OCI-LY1 (cell line): Measurements from ENCODE around the gene MACROD2.

Experiments
- H2AFZ ChIP-seq: fragments of 200-600 bp; sonication (generic), shearing (Covaris generic); 2 replicates; pipeline ENCODE4 v1.6.0; 2014; ENCODE audit warnings: antibody characterized with exemption, mild to moderate bottlenecking, low read length
- H3F3A ChIP-seq: fragments of 200-600 bp; sonication (generic), shearing (Covaris generic); 2 replicates; pipeline ENCODE4 v1.6.0; 2014; ENCODE audit warnings: mild to moderate bottlenecking, antibody characterized with exemption, low read length, moderate library complexity; ENCODE audit not compliant: insufficient read depth
- H3K27ac ChIP-seq: fragments of 200-600 bp; sonication (generic); 2 replicates; pipeline ENCODE4 v1.5.1; 2014; ENCODE audit warnings: low read length, mixed run types, mild to moderate bottlenecking, low read depth; ENCODE audit not compliant: poor library complexity, severe bottlenecking
- H3K27me3 ChIP-seq: fragments of 200-600 bp; sonication (generic); 2 replicates; pipeline ENCODE4 v1.6.0; 2014; ENCODE audit warnings: antibody characterized with exemption, mild to moderate bottlenecking, low read length, moderate library complexity; ENCODE audit not compliant: insufficient read depth
- H3K36me3 ChIP-seq: fragments of 200-600 bp; sonication (generic); 2 replicates; pipeline ENCODE4 v1.6.1; 2014; ENCODE audit warnings: mild to moderate bottlenecking, antibody characterized with exemption, low read length, moderate library complexity, mixed read lengths; ENCODE audit not compliant: insufficient read depth
- H3K4me1 ChIP-seq: fragments of 200-600 bp; sonication (generic); 2 replicates; pipeline ENCODE4 v1.5.1; 2014; ENCODE audit warnings: mild to moderate bottlenecking, low read length, moderate library complexity; ENCODE audit not compliant: insufficient read depth, severe bottlenecking
- H3K4me2 ChIP-seq: fragments of 200-600 bp; sonication (generic), shearing (Covaris generic); 2 replicates; pipeline ENCODE4 v1.6.1; 2014; ENCODE audit warnings: low read length
- H3K4me3 ChIP-seq: fragments of 200-600 bp; sonication (generic); 2 replicates; pipeline ENCODE4 v1.5.1; 2014; ENCODE audit warnings: low read length, low read depth, mild to moderate bottlenecking, mixed read lengths; ENCODE audit not compliant: poor library complexity, severe bottlenecking
- H3K79me2 ChIP-seq: fragments of 200-600 bp; shearing (Covaris generic); 2 replicates; pipeline ENCODE4 v1.6.1; 2016; ENCODE audit warnings: mixed run types, low read length, mixed read lengths; ENCODE audit not compliant: insufficient read depth
- H3K9ac ChIP-seq: fragments of 200-600 bp; sonication (generic), shearing (Covaris generic); 2 replicates; pipeline ENCODE4 v1.6.1; 2014; ENCODE audit warnings: mild to moderate bottlenecking, low read length, mixed read lengths
- H3K9me2 ChIP-seq: fragments of 200-600 bp; sonication (generic), shearing (Covaris generic); 2 replicates; pipeline ENCODE4 v1.6.1; 2014; ENCODE audit warnings: low read depth, mild to moderate bottlenecking, low read length, mixed read lengths
- H3K9me3 ChIP-seq: fragments of 200-600 bp; shearing (Covaris generic); 2 replicates; pipeline ENCODE4 v1.6.1; 2014; ENCODE audit warnings: low read length, mixed read lengths
- H4K20me1 ChIP-seq: fragments of 200-600 bp; sonication (generic), shearing (Covaris generic); 2 replicates; pipeline ENCODE4 v1.6.0; 2016; ENCODE audit warnings: mild to moderate bottlenecking, low read length; ENCODE audit not compliant: insufficient read depth
- EZH2 ChIP-seq: fragments of 200-600 bp; sonication (generic), shearing (Covaris generic); IDR thresholded peaks from 2 replicates; pipeline ENCODE4 v1.8.0; 2017; ENCODE audit warnings: borderline replicate concordance, mixed run types, mild to moderate bottlenecking, antibody characterized with exemption, low read length, moderate library complexity, mixed read lengths
- TF ChIP-seq, protein P1 (sequence below): fragments of 200-600 bp; sonication (generic), shearing (Covaris generic); IDR thresholded peaks from 2 replicates; pipeline ENCODE4 v1.5.1; 2017; ENCODE audit warnings: mild to moderate bottlenecking, antibody characterized with exemption, low read length, moderate library complexity, mixed read lengths

Gene MACROD2

DNA sequence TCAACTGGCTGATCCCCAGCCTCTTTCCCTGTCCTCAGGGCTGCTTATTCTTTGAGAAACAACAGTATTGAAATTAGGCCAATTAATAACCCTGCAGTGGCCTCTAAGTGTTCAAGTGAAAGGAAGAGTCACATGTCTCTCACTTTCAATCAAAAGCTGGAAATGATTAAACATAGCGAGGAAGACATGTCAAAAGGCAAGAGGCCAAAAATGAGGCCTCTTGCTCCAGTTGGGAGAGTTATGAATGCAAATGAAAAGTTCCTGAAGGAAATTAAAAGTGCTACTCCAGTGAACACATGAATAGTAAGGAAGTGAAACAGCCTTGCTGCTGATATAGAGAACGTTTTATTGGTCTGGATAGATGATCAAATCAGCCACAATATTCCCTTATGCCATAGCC, 131.5 kb downstream of the MACROD2 start:
- no peaks in the 10 kb centered on the region for H3K9me3 ChIP-seq
- H3K9ac ChIP-seq = no peak overlapping the region
- no peak overlapping the region for H3K4me2 ChIP-seq
- H3F3A ChIP-seq = no peaks in the 10 kb centered on the region
- no peaks in the 10 kb centered on the region for H4K20me1 ChIP-seq
- H3K27me3 ChIP-seq = no peaks in the 10 kb centered on the region
- H3K4me3 ChIP-seq = no peak overlapping the region
- no peak for TF ChIP-seq EZH2
- TF ChIP-seq, protein P1, sequence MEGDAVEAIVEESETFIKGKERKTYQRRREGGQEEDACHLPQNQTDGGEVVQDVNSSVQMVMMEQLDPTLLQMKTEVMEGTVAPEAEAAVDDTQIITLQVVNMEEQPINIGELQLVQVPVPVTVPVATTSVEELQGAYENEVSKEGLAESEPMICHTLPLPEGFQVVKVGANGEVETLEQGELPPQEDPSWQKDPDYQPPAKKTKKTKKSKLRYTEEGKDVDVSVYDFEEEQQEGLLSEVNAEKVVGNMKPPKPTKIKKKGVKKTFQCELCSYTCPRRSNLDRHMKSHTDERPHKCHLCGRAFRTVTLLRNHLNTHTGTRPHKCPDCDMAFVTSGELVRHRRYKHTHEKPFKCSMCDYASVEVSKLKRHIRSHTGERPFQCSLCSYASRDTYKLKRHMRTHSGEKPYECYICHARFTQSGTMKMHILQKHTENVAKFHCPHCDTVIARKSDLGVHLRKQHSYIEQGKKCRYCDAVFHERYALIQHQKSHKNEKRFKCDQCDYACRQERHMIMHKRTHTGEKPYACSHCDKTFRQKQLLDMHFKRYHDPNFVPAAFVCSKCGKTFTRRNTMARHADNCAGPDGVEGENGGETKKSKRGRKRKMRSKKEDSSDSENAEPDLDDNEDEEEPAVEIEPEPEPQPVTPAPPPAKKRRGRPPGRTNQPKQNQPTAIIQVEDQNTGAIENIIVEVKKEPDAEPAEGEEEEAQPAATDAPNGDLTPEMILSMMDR = no peak
- no peak overlapping the region for H2AFZ ChIP-seq
- H3K4me1 ChIP-seq = no peaks in the 10 kb centered on the region
- H3K36me3 ChIP-seq = no peaks in the 10 kb centered on the region
- H3K9me2 ChIP-seq = no peaks in the 10 kb centered on the region
- H3K79me2 ChIP-seq = no peaks in the 10 kb centered on the region
- H3K27ac ChIP-seq = no peak overlapping the region

DNA sequence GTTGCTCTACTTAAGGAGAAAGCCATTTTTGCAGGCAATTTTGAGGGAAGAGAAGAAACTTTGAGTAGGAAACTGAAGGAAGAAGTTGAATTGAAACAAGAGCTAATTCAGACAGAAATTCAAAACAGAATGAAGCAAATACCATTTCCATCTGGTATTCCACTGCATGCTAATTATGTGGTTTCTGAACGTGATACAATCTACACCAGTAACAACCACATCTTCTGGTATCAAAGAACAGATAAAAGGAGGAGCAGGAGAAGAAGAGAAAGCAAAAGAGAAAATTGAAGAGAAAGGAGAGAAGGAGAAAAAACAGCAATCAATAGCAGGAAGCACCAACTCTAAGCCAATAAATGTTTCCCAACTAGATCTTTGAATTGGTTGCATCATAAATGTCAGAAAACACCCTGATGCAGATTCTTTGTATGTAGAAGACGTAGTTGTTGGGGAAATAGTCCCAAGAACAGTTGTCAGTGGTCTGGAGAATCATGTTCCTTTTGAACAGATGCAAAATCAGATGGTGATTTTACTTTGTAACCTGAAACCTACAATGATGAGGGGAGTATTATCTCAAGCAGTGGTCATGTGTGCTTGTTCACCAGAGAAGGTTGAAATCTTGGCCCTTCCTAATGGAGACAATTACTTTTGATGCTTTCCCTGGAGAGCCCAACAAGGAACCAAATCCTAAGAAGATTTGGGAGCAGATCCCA, 132.4 kb downstream of the MACROD2 start:
- Histone ChIP-seq H3K27ac (no peak overlapping the region), H3K4me2 (no peak overlapping the region), H3K27me3 (no peaks in the 10 kb centered on the region), H3K4me3 (no peak overlapping the region), H3F3A (no peaks in the 10 kb centered on the region), H3K9me2 (no peaks in the 10 kb centered on the region), H3K36me3 (no peaks in the 10 kb centered on the region), H3K79me2 (no peaks in the 10 kb centered on the region), H2AFZ (no peak overlapping the region), H3K4me1 (no peaks in the 10 kb centered on the region), H3K9ac (no peak overlapping the region), H4K20me1 (no peaks in the 10 kb centered on the region), H3K9me3 (no peaks in the 10 kb centered on the region)
- TF ChIP-seq, protein P1 = no peak
- TF ChIP-seq EZH2 = no peak

DNA sequence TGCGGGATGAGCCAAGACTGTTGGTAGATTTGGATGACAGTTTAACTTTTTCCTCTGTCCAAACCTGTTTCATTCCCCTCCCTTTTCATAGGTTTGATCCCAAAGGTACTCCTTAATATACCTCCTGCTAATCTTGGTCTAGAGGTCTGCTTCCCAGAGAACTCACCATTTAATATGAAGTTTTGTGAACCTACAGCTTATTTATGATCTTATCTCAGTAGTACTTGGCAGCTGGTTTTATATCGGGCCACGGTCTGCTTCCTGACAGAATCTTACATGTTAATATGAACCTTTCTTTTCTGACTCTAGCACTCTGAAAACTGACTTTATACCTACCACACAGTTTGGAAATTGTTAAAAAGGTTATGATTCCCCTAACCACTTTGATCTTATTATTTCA, 138.7 kb downstream of the MACROD2 start:
- Histone ChIP-seq H2AFZ (no peak overlapping the region), H3K4me3 (no peak overlapping the region)
- TF ChIP-seq, protein P1 = no peak
- no peak for TF ChIP-seq EZH2

More for the DNA sequence above, 138.7 kb downstream of the MACROD2 start:
- Histone ChIP-seq H3K9me2 (no peaks in the 10 kb centered on the region), H3K9ac (no peak overlapping the region), H3K27me3 (no peaks in the 10 kb centered on the region), H3K27ac (no peak overlapping the region), H3K9me3 (no peaks in the 10 kb centered on the region), H3K4me1 (no peaks in the 10 kb centered on the region), H3K36me3 (no peaks in the 10 kb centered on the region), H3F3A (no peaks in the 10 kb centered on the region), H3K79me2 (no peaks in the 10 kb centered on the region), H3K4me2 (no peak overlapping the region), H4K20me1 (no peaks in the 10 kb centered on the region)
